Measurements from ENCODE around the gene POM121L2. TPM values are rescaled to one million over a fixed set of nuclear protein-coding genes. Genes with fewer than 3 reads are reported as not detected.

POM121L2 gene
- total RNA-seq, 1 experiment from 2014 or later = not detected

GRCh38 chr6:27296106-27296783, 15.8 kb downstream of the POM121L2 start:
- in situ Hi-C loops (cut with HindIII; ENCODE audit: low pct_unique_long_range_greater_than_20kb, low sequenced_read_pairs) = no loop called here
- peak; percentile 66 for DNase-seq (ENCODE audit: low read depth)

GRCh38 chr6:27295301-27296079, 16.6 kb downstream of the POM121L2 start:
- in situ Hi-C loops (cut with HindIII; ENCODE audit: low pct_unique_long_range_greater_than_20kb, low sequenced_read_pairs) = no loop called here
- DNase-seq (ENCODE audit: low read depth) = peak; percentile 84

- peak; percentile 70 for DNase-seq (ENCODE audit: low read depth)
- in situ Hi-C loops (cut with HindIII; ENCODE audit: low pct_unique_long_range_greater_than_20kb, low sequenced_read_pairs) = no loop called here
Observed at GRCh38 chr6:27294409-27294808, 17.7 kb downstream of the POM121L2 start.

- in situ Hi-C loops (cut with HindIII; ENCODE audit: low pct_unique_long_range_greater_than_20kb, low sequenced_read_pairs) = no loop called here
- peak; percentile 77 for DNase-seq (ENCODE audit: low read depth)
Observed at GRCh38 chr6:27293436-27294098, 18.5 kb downstream of the POM121L2 start.

- no peak for DNase-seq (ENCODE audit: low read depth)
- in situ Hi-C loops (cut with HindIII; ENCODE audit: low pct_unique_long_range_greater_than_20kb, low sequenced_read_pairs) = no loop called here
Observed at GRCh38 chr6:27290850-27291208, 21.2 kb downstream of the POM121L2 start.

GRCh38 chr6:27290065-27290849, 21.8 kb downstream of the POM121L2 start:
- in situ Hi-C loops (cut with HindIII; ENCODE audit: low pct_unique_long_range_greater_than_20kb, low sequenced_read_pairs) = no loop called here
- DNase-seq (ENCODE audit: low read depth) = peak; percentile 69

GRCh38 chr6:27288136-27289044, 23.7 kb downstream of the POM121L2 start:
- DNase-seq (ENCODE audit: low read depth) = no peak
- in situ Hi-C loops (cut with HindIII; ENCODE audit: low pct_unique_long_range_greater_than_20kb, low sequenced_read_pairs) = no loop called here

- in situ Hi-C loops (cut with HindIII; ENCODE audit: low pct_unique_long_range_greater_than_20kb, low sequenced_read_pairs) = no loop called here
- DNase-seq (ENCODE audit: low read depth) = no peak
Observed at GRCh38 chr6:27287751-27288135, 24.3 kb downstream of the POM121L2 start.

GRCh38 chr6:27286141-27286540, 25.9 kb downstream of the POM121L2 start:
- peak; percentile 71 for DNase-seq (ENCODE audit: low read depth)
- in situ Hi-C loops (cut with HindIII; ENCODE audit: low pct_unique_long_range_greater_than_20kb, low sequenced_read_pairs) = no loop called here

- no peak for DNase-seq (ENCODE audit: low read depth)
- in situ Hi-C loops (cut with HindIII; ENCODE audit: low pct_unique_long_range_greater_than_20kb, low sequenced_read_pairs) = no loop called here
Observed at GRCh38 chr6:27283279-27283678, 28.8 kb downstream of the POM121L2 start.

- in situ Hi-C loops (cut with HindIII; ENCODE audit: low pct_unique_long_range_greater_than_20kb, low sequenced_read_pairs) = no loop called here
- no peak for DNase-seq (ENCODE audit: low read depth)
Observed at GRCh38 chr6:27281569-27281968, 30.5 kb downstream of the POM121L2 start.

GRCh38 chr6:27281105-27281539, 31.0 kb downstream of the POM121L2 start:
- in situ Hi-C loops (cut with HindIII; ENCODE audit: low pct_unique_long_range_greater_than_20kb, low sequenced_read_pairs) = no loop called here
- DNase-seq (ENCODE audit: low read depth) = peak; percentile 52

- in situ Hi-C loops (cut with HindIII; ENCODE audit: low pct_unique_long_range_greater_than_20kb, low sequenced_read_pairs) = no loop called here
Observed at GRCh38 chr6:27280540-27281000, 31.5 kb downstream of the POM121L2 start.

GRCh38 chr6:27280064-27280539, 32.0 kb downstream of the POM121L2 start:
- in situ Hi-C loops (cut with HindIII; ENCODE audit: low pct_unique_long_range_greater_than_20kb, low sequenced_read_pairs) = no loop called here
- DNase-seq (ENCODE audit: low read depth) = peak; percentile 76

More at GRCh38 chr6:27280540-27281000, 31.5 kb downstream of the POM121L2 start:
- DNase-seq (ENCODE audit: low read depth) = peak; percentile 66

GRCh38 chr6:27279513-27280063, 32.5 kb downstream of the POM121L2 start:
- DNase-seq (ENCODE audit: low read depth) = peak; percentile 68
- in situ Hi-C loops (cut with HindIII; ENCODE audit: low pct_unique_long_range_greater_than_20kb, low sequenced_read_pairs) = no loop called here

GRCh38 chr6:27275025-27275956, 36.8 kb downstream of the POM121L2 start:
- in situ Hi-C loops (cut with HindIII; ENCODE audit: low pct_unique_long_range_greater_than_20kb, low sequenced_read_pairs) = no loop called here

More at GRCh38 chr6:27275025-27275956, 36.8 kb downstream of the POM121L2 start:
- no peak for DNase-seq (ENCODE audit: low read depth)

All from Caki2 (cell line).